H9 (cell line): ENCODE data around the gene TNRC6A. TPM values are rescaled to one million over a fixed set of nuclear protein-coding genes. Genes with fewer than 3 reads are reported as not detected.
A peak's percentile ranks its signal among the peaks of the same experiment; 100 is the strongest.

Source experiments
- DNase-seq: peaks from one replicate; pipeline ENCODE4 v3.0.0-alpha.2; 2017
- H2AFZ ChIP-seq: one replicate; pipeline ENCODE4 v1.6.1; 2013; ENCODE audit warnings: mild to moderate bottlenecking, low read length, control low read depth, moderate library complexity
- H2AK5ac ChIP-seq: 2 replicates; pipeline ENCODE4 v1.6.1; 2013; ENCODE audit warnings: low read length, control low read depth, mixed read lengths; ENCODE audit not compliant: insufficient read length
- H2BK120ac ChIP-seq: one replicate; pipeline ENCODE4 v1.6.1; 2013; ENCODE audit warnings: low read depth, mild to moderate bottlenecking, low read length, control low read depth, inconsistent platforms; ENCODE audit not compliant: poor library complexity, severe bottlenecking
- H2BK12ac ChIP-seq: 2 replicates; pipeline ENCODE4 v1.6.1; 2013; ENCODE audit warnings: low read length, control low read depth, mixed read lengths, low read depth; ENCODE audit not compliant: insufficient read length
- H2BK15ac ChIP-seq: 2 replicates; pipeline ENCODE4 v1.6.1; 2013; ENCODE audit warnings: low read depth, low read length, control low read depth
- H2BK20ac ChIP-seq: one replicate; pipeline ENCODE4 v1.6.1; 2013; ENCODE audit warnings: low read depth, mild to moderate bottlenecking, low read length, control low read depth, inconsistent platforms; ENCODE audit not compliant: poor library complexity, severe bottlenecking
- H2BK5ac ChIP-seq: 2 replicates; pipeline ENCODE4 v1.6.1; 2013; ENCODE audit warnings: low read length, control low read depth, mixed read lengths; ENCODE audit not compliant: insufficient read length
- H3K14ac ChIP-seq: 2 replicates; pipeline ENCODE4 v1.6.1; 2013; ENCODE audit warnings: low read length, control low read depth; ENCODE audit not compliant: insufficient read depth
- H3K18ac ChIP-seq: 2 replicates; pipeline ENCODE4 v1.6.1; 2013; ENCODE audit warnings: low read depth, mild to moderate bottlenecking, mixed read lengths, low read length, control low read depth; ENCODE audit not compliant: insufficient read length
- H3K23ac ChIP-seq: 2 replicates; pipeline ENCODE4 v1.6.1; 2013; ENCODE audit warnings: low read length, control low read depth, mixed read lengths, low read depth; ENCODE audit not compliant: insufficient read length
- H3K23me2 ChIP-seq: 2 replicates; pipeline ENCODE4 v1.6.1; 2013; ENCODE audit warnings: low read depth, mild to moderate bottlenecking, mixed read lengths, low read length, control low read depth; ENCODE audit not compliant: insufficient read length, poor library complexity, severe bottlenecking
- H3K27ac ChIP-seq: 2 replicates; pipeline ENCODE4 v1.5.1; 2013; ENCODE audit warnings: low read length, control low read depth, mixed read lengths, low read depth; ENCODE audit not compliant: insufficient read length
- H3K27me3 ChIP-seq: 2 replicates; pipeline ENCODE4 v1.6.1; 2013; ENCODE audit warnings: low read length, control low read depth, inconsistent platforms; ENCODE audit not compliant: insufficient read depth
- H3K4ac ChIP-seq: 2 replicates; pipeline ENCODE4 v1.6.1; 2013; ENCODE audit warnings: low read depth, mild to moderate bottlenecking, control low read depth, inconsistent platforms, low read length, moderate library complexity
- H3K4me1 ChIP-seq: 2 replicates; pipeline ENCODE4 v1.6.1; 2013; ENCODE audit warnings: low read length, control low read depth, inconsistent platforms; ENCODE audit not compliant: insufficient read depth
- H3K4me2 ChIP-seq: 2 replicates; pipeline ENCODE4 v1.6.1; 2013; ENCODE audit warnings: low read length, control low read depth, mixed read lengths; ENCODE audit not compliant: insufficient read length, insufficient read depth
- H3K56ac ChIP-seq: 2 replicates; pipeline ENCODE4 v1.6.1; 2013; ENCODE audit warnings: low read depth, mild to moderate bottlenecking, mixed read lengths, low read length, control low read depth; ENCODE audit not compliant: insufficient read length
- H3K79me1 ChIP-seq: 2 replicates; pipeline ENCODE4 v1.6.1; 2013; ENCODE audit warnings: low read depth, mild to moderate bottlenecking, moderate library complexity, low read length, control low read depth, inconsistent platforms; ENCODE audit not compliant: insufficient read depth, poor library complexity, severe bottlenecking
- H3K79me2 ChIP-seq: 2 replicates; pipeline ENCODE4 v1.6.1; 2013; ENCODE audit warnings: low read length, control low read depth, inconsistent platforms; ENCODE audit not compliant: insufficient read depth
- H3K9ac ChIP-seq: 2 replicates; pipeline ENCODE4 v1.6.1; 2013; ENCODE audit warnings: low read length, control low read depth, mixed read lengths; ENCODE audit not compliant: insufficient read length; ENCODE audit errors: extremely low read depth
- H3K9me3 ChIP-seq: one replicate; pipeline ENCODE4 v1.6.1; 2013; ENCODE audit warnings: low read depth, low read length, inconsistent platforms; ENCODE audit not compliant: control insufficient read depth
- H3T11ph ChIP-seq: one replicate; pipeline ENCODE4 v1.6.1; 2013; ENCODE audit warnings: mild to moderate bottlenecking, low read length, control low read depth, inconsistent platforms
- H4K20me1 ChIP-seq: one replicate; pipeline ENCODE4 v1.6.1; 2013; ENCODE audit not compliant: control insufficient read depth, insufficient read length, insufficient read depth
- H4K5ac ChIP-seq: 2 replicates; pipeline ENCODE4 v1.6.1; 2013; ENCODE audit warnings: low read depth, mild to moderate bottlenecking, mixed read lengths, low read length, control low read depth; ENCODE audit not compliant: insufficient read length
- H4K8ac ChIP-seq: replicated peaks from 2 replicates; pipeline ENCODE4 v1.6.1; 2013; ENCODE audit warnings: low read length, control low read depth, mixed read lengths, low read depth; ENCODE audit not compliant: insufficient read length
- H4K91ac ChIP-seq: 2 replicates; pipeline ENCODE4 v1.6.1; 2013; ENCODE audit warnings: low read depth, mild to moderate bottlenecking, moderate library complexity, mixed read lengths, low read length, control low read depth; ENCODE audit not compliant: insufficient read length
- H3K27ac Mint-ChIP-seq, 3 experiments: 2 replicates in 2 of 3; 3 replicates in 1 of 3; pipeline ENCODE4 v1.8.0; 2020 to 2021; ENCODE audit warnings: mixed read lengths in 3 of 3, mild to moderate bottlenecking in 1 of 3, moderate library complexity in 1 of 3
- H3K27me3 Mint-ChIP-seq: 2 replicates; pipeline ENCODE4 v1.8.0; 2021; ENCODE audit warnings: low read depth, mild to moderate bottlenecking, moderate library complexity, mixed read lengths
- H3K36me3 Mint-ChIP-seq, 3 experiments: 2 replicates in 2 of 3; 3 replicates in 1 of 3; pipeline ENCODE4 v1.8.0; 2020 to 2021; ENCODE audit warnings: low read depth in 3 of 3, mixed read lengths in 3 of 3; ENCODE audit not compliant: insufficient read depth in 1 of 3
- H3K4me1 Mint-ChIP-seq, 2 experiments: 2 replicates each; pipeline ENCODE4 v1.8.0; 2020; ENCODE audit warnings: mixed read lengths in 2 of 2
- H3K4me3 Mint-ChIP-seq, 2 experiments: 2 replicates in 1 of 2; 3 replicates in 1 of 2; pipeline ENCODE4 v1.8.0; 2020 to 2021; ENCODE audit warnings: mild to moderate bottlenecking in 2 of 2, mixed read lengths in 2 of 2, moderate library complexity in 1 of 2
- H3K9me3 Mint-ChIP-seq, 2 experiments: 2 replicates in 1 of 2; 3 replicates in 1 of 2; pipeline ENCODE4 v1.8.0; 2020; ENCODE audit warnings: mild to moderate bottlenecking in 2 of 2, mixed read lengths in 2 of 2, moderate library complexity in 1 of 2
- whole genome bisulfite sequencing: extraction: QIAGEN DNeasy Blood & Tissue Kit; methylation state at CpG from one replicate; pipeline ENCODE4 v1.1.7; 2013; ENCODE audit warnings: missing lambda C conversion rate, low lambda C conversion rate, mixed read lengths; ENCODE audit not compliant: insufficient read length; ENCODE audit errors: extremely low coverage; 5-methylcytosine and 5-hydroxymethylcytosine counted together
- total RNA-seq: library from RNA; stranded (reverse); gene quantifications from 2 replicates; pipeline ENCODE4 v1.2.1, GENCODE V29; 2021
- TF ChIP-seq, protein P1 (sequence below): fragments of 200-600 bp; sonication (generic); conservative IDR thresholded peaks from 3 replicates; pipeline ENCODE4 v1.8.0; 2021; ENCODE audit warnings: antibody characterized with exemption, mild to moderate bottlenecking

TNRC6A gene
- total RNA-seq, 1 experiment from 2014 or later, result 114 TPM

GRCh38 chr16:24747441-24747840 is 18.0 kb downstream of the TNRC6A start:
- Histone ChIP-seq H3K4ac (no peak overlapping the region), H3K14ac (no peak overlapping the region), H2BK5ac (no peak overlapping the region), H2AK5ac (no peak overlapping the region), H2BK12ac (peak overlapping the region; percentile 25), H3T11ph (no peak overlapping the region), H2AFZ (no peak overlapping the region), H3K56ac (no peak overlapping the region), H4K8ac (no peak overlapping the region), H3K79me1 (peaks cover 7% of the 10 kb centered on the region), H3K4me1 (peaks cover 3% of the 10 kb centered on the region; the same call in 1 of the 2 replicates), H3K27ac (no peak overlapping the region), H3K23ac (no peak overlapping the region), H4K91ac (no peak overlapping the region), H2BK15ac (no peak overlapping the region), H3K23me2 (no peaks in the 10 kb centered on the region), H4K5ac (no peak overlapping the region), H2BK120ac (no peak overlapping the region), H2BK20ac (no peak overlapping the region), H3K79me2 (peaks cover 73% of the 10 kb centered on the region), H3K18ac (no peak overlapping the region), H4K20me1 (no peaks in the 10 kb centered on the region), H3K27me3 (no peaks in the 10 kb centered on the region), H3K9ac (no peak overlapping the region), H3K9me3 (no peaks in the 10 kb centered on the region), H3K4me2 (no peak overlapping the region)
- Mint-ChIP-seq H3K27me3 (no peaks in the 10 kb centered on the region), H3K27ac (peak overlapping the region in 2 of 3 experiments; percentile 5 to 62; a peak in 2 of 7 replicates), H3K36me3 (peaks cover 1 to 16% (median 15%) of the 10 kb centered on the region in 3 experiments; a peak in 6 of 7 replicates), H3K9me3 (no peaks in the 10 kb centered on the region), H3K4me3 (no peak overlapping the region), H3K4me1 (peaks cover 74 to 75% of the 10 kb centered on the region in 2 experiments)
- no CpG with 5 or more reads among the region's 2 CpGs for WGBS
- TF ChIP-seq, protein P1, sequence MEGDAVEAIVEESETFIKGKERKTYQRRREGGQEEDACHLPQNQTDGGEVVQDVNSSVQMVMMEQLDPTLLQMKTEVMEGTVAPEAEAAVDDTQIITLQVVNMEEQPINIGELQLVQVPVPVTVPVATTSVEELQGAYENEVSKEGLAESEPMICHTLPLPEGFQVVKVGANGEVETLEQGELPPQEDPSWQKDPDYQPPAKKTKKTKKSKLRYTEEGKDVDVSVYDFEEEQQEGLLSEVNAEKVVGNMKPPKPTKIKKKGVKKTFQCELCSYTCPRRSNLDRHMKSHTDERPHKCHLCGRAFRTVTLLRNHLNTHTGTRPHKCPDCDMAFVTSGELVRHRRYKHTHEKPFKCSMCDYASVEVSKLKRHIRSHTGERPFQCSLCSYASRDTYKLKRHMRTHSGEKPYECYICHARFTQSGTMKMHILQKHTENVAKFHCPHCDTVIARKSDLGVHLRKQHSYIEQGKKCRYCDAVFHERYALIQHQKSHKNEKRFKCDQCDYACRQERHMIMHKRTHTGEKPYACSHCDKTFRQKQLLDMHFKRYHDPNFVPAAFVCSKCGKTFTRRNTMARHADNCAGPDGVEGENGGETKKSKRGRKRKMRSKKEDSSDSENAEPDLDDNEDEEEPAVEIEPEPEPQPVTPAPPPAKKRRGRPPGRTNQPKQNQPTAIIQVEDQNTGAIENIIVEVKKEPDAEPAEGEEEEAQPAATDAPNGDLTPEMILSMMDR, result no peak
- DNase-seq, result no peak
